MM.1S (cell line): Measurements from ENCODE around the gene KLHDC9.

ENCODE experiments used
- EZH2 ChIP-seq: fragments of 300-600 bp; sonication (generic); optimal IDR thresholded peaks from 2 replicates; pipeline ENCODE3; 2017; ENCODE audit warnings: low read depth, mild to moderate bottlenecking, antibody characterized with exemption, low read length, mixed read lengths
- TF ChIP-seq, protein P1 (sequence below): fragments of 300-600 bp; sonication (generic); IDR thresholded peaks from 2 replicates; pipeline ENCODE4 v1.5.1; 2016; ENCODE audit warnings: antibody characterized with exemption, low read length, mixed read lengths

DNA sequence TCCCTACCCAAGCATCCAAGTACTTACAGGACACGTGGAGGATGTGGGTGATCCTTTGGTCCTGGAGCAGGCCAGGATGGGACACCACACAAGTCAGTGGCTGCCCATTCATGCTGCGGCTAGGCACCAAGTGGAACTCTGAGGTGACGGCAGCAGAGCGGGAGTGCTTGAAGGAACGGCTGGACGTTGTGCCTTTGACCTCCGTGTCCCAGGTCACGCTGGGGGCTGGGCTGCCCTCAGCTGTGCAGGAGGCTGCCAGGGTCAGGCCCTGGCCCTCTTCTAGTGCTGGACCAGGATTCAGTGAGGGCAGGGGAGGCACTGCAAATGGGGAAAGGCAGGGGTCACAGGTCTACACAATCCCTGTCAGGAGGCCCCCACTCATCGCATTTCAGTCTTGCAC is 20.7 kb upstream of the KLHDC9 start:
- TF ChIP-seq, protein P1, sequence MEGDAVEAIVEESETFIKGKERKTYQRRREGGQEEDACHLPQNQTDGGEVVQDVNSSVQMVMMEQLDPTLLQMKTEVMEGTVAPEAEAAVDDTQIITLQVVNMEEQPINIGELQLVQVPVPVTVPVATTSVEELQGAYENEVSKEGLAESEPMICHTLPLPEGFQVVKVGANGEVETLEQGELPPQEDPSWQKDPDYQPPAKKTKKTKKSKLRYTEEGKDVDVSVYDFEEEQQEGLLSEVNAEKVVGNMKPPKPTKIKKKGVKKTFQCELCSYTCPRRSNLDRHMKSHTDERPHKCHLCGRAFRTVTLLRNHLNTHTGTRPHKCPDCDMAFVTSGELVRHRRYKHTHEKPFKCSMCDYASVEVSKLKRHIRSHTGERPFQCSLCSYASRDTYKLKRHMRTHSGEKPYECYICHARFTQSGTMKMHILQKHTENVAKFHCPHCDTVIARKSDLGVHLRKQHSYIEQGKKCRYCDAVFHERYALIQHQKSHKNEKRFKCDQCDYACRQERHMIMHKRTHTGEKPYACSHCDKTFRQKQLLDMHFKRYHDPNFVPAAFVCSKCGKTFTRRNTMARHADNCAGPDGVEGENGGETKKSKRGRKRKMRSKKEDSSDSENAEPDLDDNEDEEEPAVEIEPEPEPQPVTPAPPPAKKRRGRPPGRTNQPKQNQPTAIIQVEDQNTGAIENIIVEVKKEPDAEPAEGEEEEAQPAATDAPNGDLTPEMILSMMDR = no peak
- no peak for TF ChIP-seq EZH2
